PC-9 (cell line): ENCODE data around the gene LRRTM3. TPM values are rescaled to one million over a fixed set of nuclear protein-coding genes. Genes with fewer than 3 reads are reported as not detected.

Experiments
- BruUV-seq: library from RNA; stranded (reverse); fragments of 400-500 nt; replicated peaks from 2 replicates; lab custom pipeline; 2021; lab: Mats Ljungman, UMichigan
- CTCF ChIA-PET: fragments of 300-600 bp; sonication (Branson Sonifier 250); formaldehyde crosslinking; loops from one replicate; lab custom pipeline; 2022; ENCODE audit warnings: antibody characterized with exemption; lab: Charles Lee
- POLR2A ChIA-PET: fragments of 300-600 bp; sonication (Branson Sonifier 250); formaldehyde crosslinking; loops from one replicate; lab custom pipeline; 2022; ENCODE audit warnings: antibody characterized with exemption; ENCODE audit not compliant: unreplicated experiment; lab: Charles Lee
- DNase-seq, 2 experiments: peaks; one replicate each; pipeline versions ENCODE4 v3.0.0 to v3.0.0-alpha.2; 2015 to 2022; ENCODE audit warnings: mixed read lengths in 1 of 2
- H2AFZ ChIP-seq: fragments of 200-600 bp; sonication (generic); 2 replicates; pipeline ENCODE4 v1.8.1; 2017; ENCODE audit warnings: antibody characterized with exemption
- H3F3A ChIP-seq: fragments of 200-600 bp; sonication (generic); 2 replicates; pipeline ENCODE4 v1.8.1; 2017; ENCODE audit warnings: antibody characterized with exemption, mild to moderate bottlenecking, low read depth; ENCODE audit not compliant: insufficient read depth
- H3K27ac ChIP-seq: fragments of 200-600 bp; sonication (generic); 2 replicates; pipeline ENCODE4 v1.6.1; 2016; ENCODE audit warnings: mixed run types
- H3K27me3 ChIP-seq: fragments of 200-600 bp; sonication (generic); 2 replicates; pipeline ENCODE4 v1.6.1; 2016; ENCODE audit warnings: low read depth, mixed run types; ENCODE audit not compliant: insufficient read depth
- H3K36me3 ChIP-seq: fragments of 200-600 bp; sonication (generic); 2 replicates; pipeline ENCODE4 v1.6.1; 2016; ENCODE audit warnings: low read depth, mixed run types
- H3K4me1 ChIP-seq: fragments of 200-600 bp; sonication (generic); replicated peaks from 2 replicates; pipeline ENCODE4 v1.6.1; 2016; ENCODE audit warnings: mixed run types; ENCODE audit not compliant: insufficient read depth
- H3K4me2 ChIP-seq: fragments of 200-600 bp; sonication (generic); 2 replicates; pipeline ENCODE4 v1.6.1; 2017; ENCODE audit warnings: mixed run types
- H3K4me3 ChIP-seq: fragments of 200-600 bp; sonication (generic); 2 replicates; pipeline ENCODE4 v1.6.1; 2016; ENCODE audit warnings: mixed run types
- H3K79me2 ChIP-seq: fragments of 200-600 bp; sonication (generic); 2 replicates; pipeline ENCODE4 v1.6.1; 2017; ENCODE audit warnings: low read depth, mixed run types
- H3K9me2 ChIP-seq: fragments of 200-600 bp; sonication (generic); 2 replicates; pipeline ENCODE4 v1.8.1; 2017; ENCODE audit warnings: mild to moderate bottlenecking; ENCODE audit not compliant: insufficient read depth
- H3K9me3 ChIP-seq: fragments of 200-600 bp; sonication (generic); 2 replicates; pipeline ENCODE4 v1.8.1; 2016; ENCODE audit warnings: low read depth; ENCODE audit not compliant: insufficient read depth
- H4K20me1 ChIP-seq: fragments of 200-600 bp; sonication (generic); 2 replicates; pipeline ENCODE4 v1.8.1; 2017; ENCODE audit not compliant: insufficient read depth
- CTCF ChIP-seq: fragments of 200-600 bp; sonication (generic); conservative IDR thresholded peaks from 2 replicates; pipeline ENCODE4 v1.6.1; 2017; ENCODE audit warnings: mixed run types, antibody characterized with exemption, mild to moderate bottlenecking, moderate library complexity
- EZH2 ChIP-seq: fragments of 200-600 bp; sonication (generic); IDR thresholded peaks from 2 replicates; pipeline ENCODE4 v1.8.0; 2017; ENCODE audit warnings: antibody characterized with exemption, low read depth
- intact Hi-C: fragments of 100-400 bp; cut with micrococcal nuclease; formaldehyde crosslinking; loops from one replicate; pipeline ENCODE4 v1.10.0; 2022; ENCODE audit not compliant: unreplicated experiment
- total RNA-seq: library from RNA; stranded (reverse); gene quantifications from 2 replicates; pipeline ENCODE4 v1.2.3, GENCODE V29; 2021

LRRTM3 gene
- total RNA-seq, 1 experiment from 2014 or later, result not detected

GRCh38 chr10:66880826-66881225 lies 45.0 kb upstream of the LRRTM3 start:
- TF ChIP-seq EZH2 (no peak), CTCF (no peak)
- intact Hi-C loops, result no loop called here
- Histone ChIP-seq H3K4me2 (no peak overlapping the region), H3K27me3 (no peaks in the 10 kb centered on the region), H3K9me2 (no peaks in the 10 kb centered on the region), H3K4me1 (no peaks in the 10 kb centered on the region), H3K36me3 (no peaks in the 10 kb centered on the region), H3K9me3 (no peaks in the 10 kb centered on the region), H4K20me1 (no peaks in the 10 kb centered on the region), H3K79me2 (no peaks in the 10 kb centered on the region), H3K27ac (no peak overlapping the region), H3K4me3 (no peak overlapping the region), H2AFZ (no peak overlapping the region), H3F3A (no peaks in the 10 kb centered on the region)
- ChIA-PET POLR2A (no interaction called here), CTCF (no interaction called here)
- DNase-seq, result no peak
- BruUV-seq, result no TSS peak

GRCh38 chr10:66881814-66882213 lies 44.0 kb upstream of the LRRTM3 start:
- BruUV-seq, result no TSS peak
- no peak overlapping the region for H3K4me2 ChIP-seq
- no peaks in the 10 kb centered on the region for H3F3A ChIP-seq
- intact Hi-C loops, result no loop called here
- H3K79me2 ChIP-seq, result no peaks in the 10 kb centered on the region
- H3K27ac ChIP-seq, result no peak overlapping the region
- DNase-seq, result no peak
- ChIA-PET CTCF (no interaction called here), POLR2A (no interaction called here)
- no peak overlapping the region for H2AFZ ChIP-seq
- H3K9me3 ChIP-seq, result no peaks in the 10 kb centered on the region
- H3K27me3 ChIP-seq, result no peaks in the 10 kb centered on the region
- no peaks in the 10 kb centered on the region for H3K4me1 ChIP-seq
- H3K9me2 ChIP-seq, result no peaks in the 10 kb centered on the region
- TF ChIP-seq CTCF (no peak), EZH2 (no peak)
- H3K4me3 ChIP-seq, result no peak overlapping the region
- no peaks in the 10 kb centered on the region for H4K20me1 ChIP-seq
- no peaks in the 10 kb centered on the region for H3K36me3 ChIP-seq

GRCh38 chr10:66882271-66882670 lies 43.6 kb upstream of the LRRTM3 start:
- Histone ChIP-seq H3K9me3 (no peaks in the 10 kb centered on the region), H3F3A (no peaks in the 10 kb centered on the region), H3K4me2 (no peak overlapping the region), H3K79me2 (no peaks in the 10 kb centered on the region), H3K9me2 (no peaks in the 10 kb centered on the region), H3K27ac (no peak overlapping the region), H3K4me1 (no peaks in the 10 kb centered on the region), H3K4me3 (no peak overlapping the region), H3K36me3 (no peaks in the 10 kb centered on the region), H4K20me1 (no peaks in the 10 kb centered on the region), H3K27me3 (no peaks in the 10 kb centered on the region), H2AFZ (no peak overlapping the region)
- intact Hi-C loops, result no loop called here
- POLR2A ChIA-PET, result no interaction called here
- no peak for DNase-seq
- CTCF ChIA-PET, result no interaction called here
- TF ChIP-seq CTCF (no peak), EZH2 (no peak)
- no TSS peak for BruUV-seq
